T-helper 2 cell treated with Interferon-gamma antibody and Interleukin-4, amounts not matched to agents 100 ng/mL and 5 ng/mL, for 36 hours (primary cell): ENCODE measurements around the gene MAPK8. TPM values are rescaled to one million over a fixed set of nuclear protein-coding genes. Genes with fewer than 3 reads are reported as not detected.

Experiments used
- intact Hi-C: fragments of 100-400 bp; cut with micrococcal nuclease; formaldehyde crosslinking; loops from one replicate; pipeline ENCODE4 v1.15.1; 2023
- total RNA-seq: library from RNA; stranded (reverse); gene quantifications from 2 replicates; pipeline ENCODE4 v1.2.3, GENCODE V29; 2022

Gene MAPK8
- total RNA-seq, 1 donor from 2014 or later, result 49.8 TPM

- intact Hi-C loops, result no loop called here
Observed at GRCh38 chr10:48291190-48291589, 15.3 kb upstream of the MAPK8 start.

DNA sequence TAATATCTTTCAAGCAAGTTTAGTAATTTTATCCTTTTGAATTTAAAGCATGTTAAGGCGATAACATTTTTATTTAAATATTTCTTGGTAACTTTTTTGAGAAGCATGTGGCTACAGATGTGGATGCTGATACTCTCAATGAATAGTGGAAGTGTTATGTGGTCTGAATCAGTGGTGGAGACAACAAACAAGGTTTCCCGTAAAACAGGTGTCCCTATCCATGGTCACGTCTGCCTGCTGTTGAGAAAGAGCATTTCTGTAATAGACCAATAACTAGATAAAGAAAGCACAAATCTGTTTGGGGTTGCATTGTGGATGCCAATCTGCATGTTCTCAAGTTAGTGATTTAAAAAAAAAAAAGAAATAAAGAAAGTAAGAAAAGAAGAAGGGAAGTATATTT is 13.9 kb upstream of the MAPK8 start:
- intact Hi-C loops, result no loop called here

DNA sequence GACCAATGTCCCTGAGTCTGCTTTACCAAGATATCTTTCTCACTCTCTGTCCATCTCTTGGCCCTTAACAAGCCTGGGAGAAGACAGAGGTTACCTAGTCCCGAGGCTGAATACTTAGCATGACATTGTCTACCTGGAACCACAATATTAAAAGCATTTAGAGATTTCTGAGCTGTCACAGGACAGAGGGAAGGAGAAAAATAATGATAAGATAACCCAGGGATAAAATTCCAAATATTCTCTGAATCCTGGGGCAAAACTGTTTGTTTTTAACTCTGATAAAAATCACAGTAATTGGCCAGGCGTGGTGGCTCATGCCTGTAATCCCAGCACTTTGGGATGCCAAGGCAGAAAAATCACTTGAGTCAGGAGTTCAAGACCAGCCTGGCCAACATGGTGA is 12.0 kb upstream of the MAPK8 start:
- intact Hi-C loops, result no loop called here

DNA sequence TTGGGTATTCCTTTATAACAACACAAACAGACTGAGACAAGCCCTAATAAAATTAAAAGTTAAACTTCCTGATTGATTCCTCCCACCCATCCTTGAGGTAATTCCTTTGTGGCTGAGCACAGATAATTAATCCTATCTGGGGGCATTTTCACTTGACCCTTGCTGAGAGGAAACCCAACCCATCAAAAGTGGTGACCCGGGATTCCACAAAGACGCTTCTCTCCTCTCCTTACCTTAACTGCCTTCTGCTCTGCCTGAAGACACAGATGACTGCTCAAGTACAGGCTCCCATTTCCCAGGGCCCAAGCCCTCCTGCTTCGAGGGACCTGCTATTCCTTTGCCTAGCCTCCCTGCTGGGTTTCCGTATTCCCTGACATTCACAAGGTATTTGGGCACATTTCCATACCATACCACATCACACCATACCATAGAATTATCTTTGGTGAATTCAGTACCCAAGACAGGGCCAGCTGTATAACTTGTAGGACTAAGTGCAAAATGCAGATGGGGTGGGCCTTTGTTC is 9.8 kb upstream of the MAPK8 start:
- intact Hi-C loops, result no loop called here

- intact Hi-C loops, result no loop called here
Observed at GRCh38 chr10:48299066-48299465, 7.4 kb upstream of the MAPK8 start.

DNA sequence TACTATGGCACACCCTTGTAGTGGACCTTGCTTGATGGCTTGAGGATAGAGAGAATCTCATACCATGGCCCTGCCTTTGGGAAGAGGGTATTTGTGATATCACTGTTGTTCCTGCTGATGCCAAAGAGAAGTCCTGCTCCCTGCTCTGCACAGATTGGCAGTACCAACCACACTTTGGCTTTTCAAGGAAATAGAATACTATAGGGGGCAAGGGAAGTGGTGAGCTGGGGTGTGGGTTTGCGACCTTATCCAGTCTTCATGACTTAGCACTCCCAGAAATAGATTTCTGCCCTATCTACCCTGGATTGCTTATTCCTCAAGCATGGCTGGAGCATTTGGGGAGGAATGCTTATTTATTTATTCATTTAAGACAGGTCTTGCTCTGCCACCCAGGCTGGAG is 6.8 kb upstream of the MAPK8 start:
- intact Hi-C loops, result loop anchor here (10.0 kb wide), 1 partner anchor 885 kb away; the partner anchor contains the start of gene TMEM273

DNA sequence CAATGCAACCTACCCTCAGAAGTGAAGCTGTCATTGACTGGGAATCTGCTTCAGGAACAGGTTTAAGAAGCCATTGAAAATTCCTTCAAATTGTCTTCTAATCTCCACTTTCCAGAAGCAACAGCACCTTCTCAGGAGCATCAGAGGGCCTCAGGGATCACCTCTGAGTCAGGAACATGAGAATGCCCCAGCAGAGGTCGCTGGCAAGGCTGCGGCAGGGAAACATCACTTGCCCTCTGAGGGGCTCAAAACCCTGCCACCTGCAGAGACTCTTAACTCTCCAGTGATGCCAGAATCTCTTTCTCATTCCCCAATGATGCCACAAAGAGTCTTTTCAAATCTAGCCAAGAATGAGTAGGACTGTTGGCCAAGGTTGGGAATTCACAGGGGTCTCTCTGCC is 5.9 kb upstream of the MAPK8 start:
- intact Hi-C loops, result loop anchor here (10.0 kb wide), 1 partner anchor 884 kb away; the partner anchor contains the start of gene TMEM273

DNA sequence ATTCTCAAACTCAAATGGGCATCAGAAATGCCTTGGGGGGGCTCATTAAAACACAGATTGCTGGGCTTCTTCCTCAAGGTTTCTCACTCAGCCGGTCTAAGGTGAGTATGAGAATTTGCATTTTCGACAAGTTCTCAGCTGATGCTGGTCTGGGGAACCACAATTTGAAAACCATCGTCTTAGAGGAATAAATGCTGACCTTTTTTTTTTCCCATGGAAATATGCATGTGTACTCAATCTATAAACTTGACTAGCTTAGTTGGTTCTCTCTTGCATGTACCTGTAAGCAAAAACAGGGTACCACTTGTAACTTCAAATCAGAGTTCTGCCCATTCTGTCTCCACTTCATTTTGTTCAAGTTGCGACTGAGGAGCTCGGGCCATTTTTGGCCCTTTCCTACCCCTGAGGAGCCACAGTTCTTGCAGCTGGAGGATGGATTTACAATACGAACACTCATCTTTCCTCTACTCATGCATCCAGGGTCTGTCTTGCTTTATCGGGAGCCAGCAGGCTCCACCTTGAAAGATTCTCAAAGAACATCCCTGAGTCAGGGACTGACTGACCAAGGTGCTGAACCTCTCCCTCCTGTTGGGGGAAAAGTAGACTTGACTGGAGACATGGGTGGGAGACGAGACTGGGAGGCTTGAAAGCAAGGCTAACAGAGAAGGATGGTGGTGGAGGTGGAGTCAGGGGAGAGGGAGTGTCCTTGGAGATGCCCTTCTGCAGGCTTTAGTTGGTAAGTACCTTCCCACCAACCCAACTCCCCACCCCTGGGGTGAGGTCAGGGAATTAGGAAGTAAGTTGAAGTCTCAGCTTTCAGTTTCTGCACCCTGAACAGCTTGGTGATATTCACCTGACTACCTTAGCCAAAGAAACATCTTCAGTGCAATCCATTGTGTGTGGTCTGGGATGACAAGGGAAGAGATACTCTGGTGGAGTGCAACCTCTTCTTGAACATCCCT is 3.7 kb upstream of the MAPK8 start:
- intact Hi-C loops, result loop anchor here (10.0 kb wide), 1 partner anchor 882 kb away; the partner anchor contains the start of gene TMEM273

DNA sequence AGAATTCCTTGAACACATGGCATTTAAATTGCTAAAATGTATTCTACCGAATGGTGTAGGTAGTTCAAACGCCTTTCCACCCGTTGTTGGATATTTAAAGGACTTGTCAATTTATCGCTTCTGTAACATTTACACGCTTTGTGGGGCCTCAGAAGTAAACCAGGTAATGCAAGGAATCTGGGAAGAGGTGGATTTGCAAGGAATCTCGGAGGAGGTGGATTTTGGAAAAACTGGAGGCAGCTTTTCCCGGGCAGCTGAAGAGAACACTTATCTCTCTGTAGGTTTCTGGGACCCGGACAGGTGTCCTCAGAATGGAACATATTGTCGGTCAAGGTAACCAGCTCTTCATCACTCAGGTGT is 592 bp upstream of the MAPK8 start:
- intact Hi-C loops, result loop anchor here (5.0 to 10.0 kb wide), 2 partner anchors 879 to 1231 kb away; partner anchors contain the start of genes ERCC6 and TMEM273

DNA sequence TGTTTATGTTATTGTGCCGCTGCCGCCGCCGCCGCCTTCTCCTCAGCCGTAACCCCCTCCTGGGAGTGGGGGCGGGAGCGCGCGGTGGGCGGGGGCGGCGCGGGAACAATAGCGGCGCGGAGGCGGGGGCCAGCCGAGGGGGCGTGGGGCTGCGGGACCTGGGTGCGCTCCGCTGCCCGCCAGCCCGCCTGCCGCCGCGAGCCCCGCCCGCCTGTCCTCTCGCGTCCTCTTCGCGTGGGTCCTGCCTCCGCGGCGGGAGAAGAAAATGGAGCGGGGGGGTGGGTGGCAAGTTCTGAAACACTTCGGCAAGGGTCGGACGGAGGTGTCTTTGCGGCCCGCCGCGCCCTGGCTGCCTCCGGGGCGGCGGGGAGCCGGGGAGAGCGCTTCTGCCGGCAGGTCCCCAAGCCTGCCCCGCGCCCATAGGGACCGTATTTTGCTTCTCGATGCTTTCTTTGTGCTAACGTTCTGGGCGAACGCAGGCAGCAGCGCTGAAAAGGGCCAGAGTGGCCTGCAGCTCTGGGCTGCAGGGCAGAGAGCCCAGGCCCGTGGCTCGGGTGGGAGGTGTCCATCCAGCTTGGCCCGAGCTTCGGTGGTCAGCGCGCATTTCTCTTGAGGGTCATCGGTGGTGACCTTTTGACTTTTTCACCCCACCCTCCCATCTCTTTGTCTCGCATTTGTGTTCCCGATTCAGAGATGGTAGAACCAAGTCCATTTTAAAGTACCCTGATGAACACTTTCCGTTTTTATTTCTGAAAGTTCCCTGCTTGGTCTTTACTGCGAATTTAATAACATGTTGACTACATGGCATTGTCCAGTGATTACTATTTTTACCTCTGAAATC is 613 bp downstream of the MAPK8 start:
- intact Hi-C loops, result loop anchor here (5.0 to 10.0 kb wide), 2 partner anchors 878 to 1230 kb away; partner anchors contain the start of genes ERCC6 and TMEM273

DNA sequence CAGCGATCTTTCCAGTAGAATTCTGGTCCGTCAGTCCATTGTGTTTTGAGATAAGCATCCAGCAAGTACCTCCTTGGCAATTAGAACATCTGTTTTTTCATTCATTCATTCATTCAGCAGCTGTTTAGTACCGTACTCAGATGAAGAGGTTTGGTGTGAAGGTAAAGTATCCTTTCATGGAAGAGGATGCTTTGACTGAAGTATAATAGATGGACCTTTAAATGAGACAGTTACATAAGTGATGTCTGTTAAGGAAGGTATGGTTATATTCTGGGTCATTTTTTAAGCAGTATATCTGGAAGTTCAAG is 1.2 kb downstream of the MAPK8 start:
- intact Hi-C loops, result loop anchor here (5.0 to 10.0 kb wide), 2 partner anchors 877 to 1230 kb away; partner anchors contain the start of genes ERCC6 and TMEM273

- intact Hi-C loops, result loop anchor here (5.0 to 10.0 kb wide), 2 partner anchors 875 to 1228 kb away; partner anchors contain the start of genes ERCC6 and TMEM273
Observed at GRCh38 chr10:48309711-48310226, 3.3 kb downstream of the MAPK8 start.

DNA sequence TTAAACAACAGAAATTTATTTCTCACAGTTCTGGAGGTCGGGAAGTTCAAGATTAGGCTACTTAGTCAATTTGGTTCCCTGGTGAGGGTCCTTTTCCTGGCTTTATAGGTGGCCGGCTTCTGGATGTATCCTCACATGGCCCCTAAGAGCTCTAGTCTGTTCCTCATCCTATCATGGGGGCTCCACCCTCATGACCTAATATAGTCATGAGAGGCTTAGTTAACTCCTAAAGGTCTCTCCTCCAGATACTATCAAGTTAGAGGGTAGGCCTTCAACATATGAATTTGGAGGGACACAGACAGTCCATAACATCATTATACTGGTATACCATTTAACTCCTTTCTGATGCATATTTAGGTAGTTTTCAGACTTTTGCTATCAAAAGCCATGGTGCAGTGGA is 7.6 kb downstream of the MAPK8 start:
- intact Hi-C loops, result no loop called here

GRCh38 chr10:48316236-48316635 is 9.8 kb downstream of the MAPK8 start:
- intact Hi-C loops, result no loop called here

- intact Hi-C loops, result no loop called here
Observed at GRCh38 chr10:48317321-48317990, 11.0 kb downstream of the MAPK8 start.

DNA sequence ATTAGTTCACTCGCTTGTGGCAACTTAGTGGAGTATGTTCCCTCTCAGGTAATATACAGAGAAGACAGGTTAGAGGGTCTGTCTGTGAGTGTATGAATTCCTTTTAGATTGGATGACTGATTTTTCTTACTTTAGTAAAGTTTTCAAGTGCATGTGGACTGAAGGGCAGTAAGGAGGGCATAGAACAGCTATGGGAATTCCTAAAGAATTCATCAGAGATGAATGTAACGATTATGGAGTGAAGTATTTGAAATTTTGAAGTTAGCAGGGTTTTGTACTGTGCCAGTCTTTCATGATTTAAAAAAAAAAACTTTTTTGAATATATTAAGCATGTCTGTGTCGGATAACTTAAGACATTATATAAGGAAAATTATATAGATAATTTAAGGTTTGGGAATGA is 15.5 kb downstream of the MAPK8 start:
- intact Hi-C loops, result no loop called here

GRCh38 chr10:48324580-48324979 is 18.1 kb downstream of the MAPK8 start:
- intact Hi-C loops, result no loop called here

DNA sequence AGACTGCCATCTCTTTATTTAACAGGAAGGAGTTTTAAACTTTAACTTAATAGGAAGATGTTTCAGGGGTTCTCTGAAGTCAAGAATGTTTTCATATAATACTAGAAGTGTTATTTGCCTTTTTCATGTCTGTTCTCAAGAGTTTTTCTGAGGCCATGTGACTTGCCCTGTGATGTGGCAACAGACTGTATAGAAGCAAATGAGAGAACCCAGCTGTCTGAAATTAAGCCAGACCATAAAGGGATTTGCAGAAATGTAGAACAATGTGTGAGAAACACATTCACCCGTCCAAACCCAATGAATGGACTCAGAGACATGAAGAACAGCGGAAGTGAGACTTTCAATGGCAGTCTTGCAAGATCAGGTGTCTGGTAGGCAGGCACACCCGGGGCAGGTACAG is 23.8 kb downstream of the MAPK8 start:
- intact Hi-C loops, result loop anchor here (10.0 kb wide), 1 partner anchor 55 kb away; no protein-coding TSS in a partner anchor

GRCh38 chr10:48331436-48331835 is 25.0 kb downstream of the MAPK8 start:
- intact Hi-C loops, result loop anchor here (10.0 kb wide), 1 partner anchor 53 kb away; no protein-coding TSS in a partner anchor

GRCh38 chr10:48332166-48332870 is 25.8 kb downstream of the MAPK8 start:
- intact Hi-C loops, result loop anchor here (10.0 kb wide), 1 partner anchor 52 kb away; no protein-coding TSS in a partner anchor
